DND-41 (cell line): ENCODE results near the gene SPSB1.

Experiments
- EZH2 ChIP-seq: IDR thresholded peaks from 3 replicates; pipeline ENCODE4 v1.6.1; 2012; ENCODE audit warnings: borderline replicate concordance, low read depth, mild to moderate bottlenecking, moderate library complexity, low read length, inconsistent platforms; ENCODE audit not compliant: severe bottlenecking
- TF ChIP-seq, protein P1 (sequence below): IDR thresholded peaks from 2 replicates; pipeline ENCODE4 v1.5.1; 2012; ENCODE audit warnings: borderline replicate concordance, low read length, moderate library complexity, mild to moderate bottlenecking; ENCODE audit not compliant: poor library complexity, severe bottlenecking; ENCODE audit errors: extremely low read depth

DNA sequence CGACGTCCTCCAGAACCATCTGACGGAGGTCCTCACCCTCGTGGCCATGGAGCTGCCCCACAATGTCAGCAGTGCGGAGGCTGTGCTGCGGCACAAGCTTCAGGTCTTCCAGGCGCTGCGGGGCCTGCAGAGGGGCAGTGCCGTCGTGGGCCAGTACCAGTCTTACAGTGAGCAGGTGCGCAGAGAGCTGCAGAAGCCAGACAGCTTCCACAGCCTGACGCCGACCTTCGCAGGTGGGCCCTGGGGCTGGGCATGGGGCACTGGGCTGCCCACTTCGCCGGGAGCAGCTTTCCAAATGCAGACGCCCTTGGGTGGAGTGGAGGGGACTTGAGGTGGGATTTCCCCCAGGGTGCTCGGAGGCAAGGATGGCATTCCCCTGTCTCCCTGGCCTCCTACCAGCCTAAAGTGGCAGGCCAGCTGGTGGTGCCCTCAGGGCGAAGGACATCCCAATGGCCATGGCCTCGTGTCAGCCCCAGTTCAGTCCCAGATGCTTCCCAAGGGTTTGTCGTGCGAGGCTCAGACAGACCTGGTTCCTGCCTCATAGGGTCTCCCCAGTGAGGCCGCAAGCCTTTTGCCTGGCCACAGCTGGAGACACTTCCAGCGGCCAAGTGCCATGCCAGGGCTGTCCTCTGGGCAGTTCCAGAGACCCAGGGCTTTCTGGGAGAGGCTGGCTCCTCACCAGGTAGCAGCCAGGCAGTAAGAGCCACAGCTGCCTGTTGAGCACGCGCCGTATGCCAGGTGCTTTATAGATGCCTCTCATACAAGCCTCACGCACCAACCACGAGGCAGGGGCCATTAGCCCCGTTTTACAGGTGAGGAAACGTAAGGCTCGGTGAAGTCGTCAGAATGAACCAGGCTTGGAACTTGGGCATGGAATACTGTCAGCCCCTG, 30.4 kb upstream of the SPSB1 start:
- TF ChIP-seq, protein P1, sequence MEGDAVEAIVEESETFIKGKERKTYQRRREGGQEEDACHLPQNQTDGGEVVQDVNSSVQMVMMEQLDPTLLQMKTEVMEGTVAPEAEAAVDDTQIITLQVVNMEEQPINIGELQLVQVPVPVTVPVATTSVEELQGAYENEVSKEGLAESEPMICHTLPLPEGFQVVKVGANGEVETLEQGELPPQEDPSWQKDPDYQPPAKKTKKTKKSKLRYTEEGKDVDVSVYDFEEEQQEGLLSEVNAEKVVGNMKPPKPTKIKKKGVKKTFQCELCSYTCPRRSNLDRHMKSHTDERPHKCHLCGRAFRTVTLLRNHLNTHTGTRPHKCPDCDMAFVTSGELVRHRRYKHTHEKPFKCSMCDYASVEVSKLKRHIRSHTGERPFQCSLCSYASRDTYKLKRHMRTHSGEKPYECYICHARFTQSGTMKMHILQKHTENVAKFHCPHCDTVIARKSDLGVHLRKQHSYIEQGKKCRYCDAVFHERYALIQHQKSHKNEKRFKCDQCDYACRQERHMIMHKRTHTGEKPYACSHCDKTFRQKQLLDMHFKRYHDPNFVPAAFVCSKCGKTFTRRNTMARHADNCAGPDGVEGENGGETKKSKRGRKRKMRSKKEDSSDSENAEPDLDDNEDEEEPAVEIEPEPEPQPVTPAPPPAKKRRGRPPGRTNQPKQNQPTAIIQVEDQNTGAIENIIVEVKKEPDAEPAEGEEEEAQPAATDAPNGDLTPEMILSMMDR = no peak
- no peak for TF ChIP-seq EZH2
